Measurements from ENCODE around the gene PHC2.

Gene PHC2

GRCh38 chr1:33420870-33421775, 9.8 kb downstream of the PHC2 start:
- no peak for DNase-seq (ENCODE audit: low spot score)

GRCh38 chr1:33418811-33419210, 12.1 kb downstream of the PHC2 start:
- no peak for DNase-seq (ENCODE audit: low spot score)

- no peak for DNase-seq (ENCODE audit: low spot score)
These were observed 16.0 kb downstream of the PHC2 start for GRCh38 chr1:33414879-33415278.

GRCh38 chr1:33410091-33410701, 20.7 kb downstream of the PHC2 start:
- DNase-seq (ENCODE audit: low spot score) = no peak

- DNase-seq (ENCODE audit: low spot score) = no peak
These were observed 22.8 kb downstream of the PHC2 start for GRCh38 chr1:33408093-33408436.

GRCh38 chr1:33407352-33408092, 23.4 kb downstream of the PHC2 start:
- no peak for DNase-seq (ENCODE audit: low spot score)

GRCh38 chr1:33402206-33402605, 28.7 kb downstream of the PHC2 start:
- DNase-seq (ENCODE audit: low spot score) = no peak

GRCh38 chr1:33401471-33401870, 29.4 kb downstream of the PHC2 start:
- no peak for DNase-seq (ENCODE audit: low spot score)

- DNase-seq (ENCODE audit: low spot score) = no peak
These were observed 30.6 kb downstream of the PHC2 start for GRCh38 chr1:33400153-33400911.

- DNase-seq (ENCODE audit: low spot score) = no peak
These were observed 31.5 kb downstream of the PHC2 start for GRCh38 chr1:33399375-33399774.

GRCh38 chr1:33397994-33398393, 32.9 kb downstream of the PHC2 start:
- DNase-seq (ENCODE audit: low spot score) = no peak

GRCh38 chr1:33397125-33397506, 33.8 kb downstream of the PHC2 start:
- DNase-seq (ENCODE audit: low spot score) = no peak

- DNase-seq (ENCODE audit: low spot score) = no peak
These were observed 34.4 kb downstream of the PHC2 start for GRCh38 chr1:33396188-33397124.

GRCh38 chr1:33394770-33395169, 36.1 kb downstream of the PHC2 start:
- DNase-seq (ENCODE audit: low spot score) = no peak

- no peak for DNase-seq (ENCODE audit: low spot score)
These were observed 36.9 kb downstream of the PHC2 start for GRCh38 chr1:33393991-33394390.

- no peak for DNase-seq (ENCODE audit: low spot score)
These were observed 37.4 kb downstream of the PHC2 start for GRCh38 chr1:33393524-33393923.

- DNase-seq (ENCODE audit: low spot score) = no peak
These were observed 38.3 kb downstream of the PHC2 start for GRCh38 chr1:33392639-33393038.

GRCh38 chr1:33392206-33392605, 38.7 kb downstream of the PHC2 start:
- no peak for DNase-seq (ENCODE audit: low spot score)

GRCh38 chr1:33391343-33392078, 39.4 kb downstream of the PHC2 start:
- no peak for DNase-seq (ENCODE audit: low spot score)

GRCh38 chr1:33390542-33390941, 40.4 kb downstream of the PHC2 start:
- no peak for DNase-seq (ENCODE audit: low spot score)

Measured in SW480 (cell line).